ENCODE results near the gene RAMP1.

RAMP1 gene

DNA sequence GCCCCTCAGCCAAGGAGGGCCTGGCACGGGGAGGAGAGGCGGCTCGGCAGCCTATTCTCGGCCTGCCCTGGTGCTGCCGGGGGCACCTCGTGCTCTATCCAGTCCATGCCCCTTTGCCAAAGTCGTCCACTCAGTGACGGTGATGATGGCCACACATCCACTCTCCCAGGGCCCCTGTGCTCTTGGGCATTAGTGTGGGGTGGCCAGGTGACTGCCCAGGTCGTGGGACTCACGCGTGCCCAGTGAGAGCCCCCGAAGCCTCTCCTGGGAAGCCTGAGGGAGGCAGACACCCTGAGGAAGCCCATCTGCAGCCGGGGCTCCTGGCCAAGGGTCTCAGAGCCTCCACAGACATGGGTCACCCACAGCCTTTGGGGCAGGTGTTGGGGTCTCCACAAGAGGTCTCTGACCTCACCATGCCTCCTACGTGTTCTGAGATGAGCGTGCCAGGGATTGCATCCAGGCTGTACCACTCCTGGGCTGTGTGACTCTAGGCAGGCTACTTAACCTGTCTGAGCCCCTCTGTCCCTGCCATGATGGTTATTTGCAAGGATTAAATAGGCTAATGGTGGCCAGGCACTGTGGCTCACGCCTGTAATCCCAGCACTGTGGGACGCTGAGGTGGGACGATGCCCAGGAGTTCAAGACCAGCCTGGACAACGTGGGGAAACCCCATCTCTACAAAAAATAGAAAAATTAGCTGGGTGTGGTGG lies 12.9 kb downstream of the RAMP1 start:
- Histone ChIP-seq H3K4me2 (ENCODE audit: low read depth, low read length, poor library complexity, severe bottlenecking) (no peak overlapping the region), H3K4me3 (ENCODE audit: low read length, poor library complexity, severe bottlenecking) (no peak overlapping the region), H3K36me3 (ENCODE audit: insufficient read depth, low read length) (no peaks in the 10 kb centered on the region), H4K20me1 (ENCODE audit: insufficient read depth, low read length, poor library complexity, severe bottlenecking) (no peaks in the 10 kb centered on the region), H2AFZ (ENCODE audit: low read length) (no peak overlapping the region), H3K79me2 (ENCODE audit: insufficient read depth, low read length) (no peaks in the 10 kb centered on the region), H3K9me2 (replicated peaks; ENCODE audit: low read depth, low read length) (no peaks in the 10 kb centered on the region), H3F3A (ENCODE audit: low read depth) (no peaks in the 10 kb centered on the region), H3K27me3 (ENCODE audit: insufficient read depth, low read length, poor library complexity, severe bottlenecking) (no peaks in the 10 kb centered on the region), H3K9ac (ENCODE audit: low read depth, low read length, poor library complexity, severe bottlenecking) (no peak overlapping the region), H3K9me3 (ENCODE audit: insufficient read depth, low read depth, low read length) (no peaks in the 10 kb centered on the region), H3K4me1 (ENCODE audit: insufficient read depth, low read length, poor library complexity, severe bottlenecking) (peaks cover 19% of the 10 kb centered on the region)
- no peak for TF ChIP-seq EZH2phosphoT487 (IDR thresholded peaks at IDR 0.05; ENCODE audit: borderline replicate concordance)
- TF ChIP-seq, protein P1, sequence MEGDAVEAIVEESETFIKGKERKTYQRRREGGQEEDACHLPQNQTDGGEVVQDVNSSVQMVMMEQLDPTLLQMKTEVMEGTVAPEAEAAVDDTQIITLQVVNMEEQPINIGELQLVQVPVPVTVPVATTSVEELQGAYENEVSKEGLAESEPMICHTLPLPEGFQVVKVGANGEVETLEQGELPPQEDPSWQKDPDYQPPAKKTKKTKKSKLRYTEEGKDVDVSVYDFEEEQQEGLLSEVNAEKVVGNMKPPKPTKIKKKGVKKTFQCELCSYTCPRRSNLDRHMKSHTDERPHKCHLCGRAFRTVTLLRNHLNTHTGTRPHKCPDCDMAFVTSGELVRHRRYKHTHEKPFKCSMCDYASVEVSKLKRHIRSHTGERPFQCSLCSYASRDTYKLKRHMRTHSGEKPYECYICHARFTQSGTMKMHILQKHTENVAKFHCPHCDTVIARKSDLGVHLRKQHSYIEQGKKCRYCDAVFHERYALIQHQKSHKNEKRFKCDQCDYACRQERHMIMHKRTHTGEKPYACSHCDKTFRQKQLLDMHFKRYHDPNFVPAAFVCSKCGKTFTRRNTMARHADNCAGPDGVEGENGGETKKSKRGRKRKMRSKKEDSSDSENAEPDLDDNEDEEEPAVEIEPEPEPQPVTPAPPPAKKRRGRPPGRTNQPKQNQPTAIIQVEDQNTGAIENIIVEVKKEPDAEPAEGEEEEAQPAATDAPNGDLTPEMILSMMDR (conservative IDR thresholded peaks at IDR 0.05; ENCODE audit: low read length), result no peak

GRCh38 chr2:237873421-237873831 lies 14.0 kb downstream of the RAMP1 start:
- Histone ChIP-seq H3K79me2 (ENCODE audit: insufficient read depth, low read length) (no peaks in the 10 kb centered on the region), H3K9me2 (replicated peaks; ENCODE audit: low read depth, low read length) (no peaks in the 10 kb centered on the region), H3K9me3 (ENCODE audit: insufficient read depth, low read depth, low read length) (no peaks in the 10 kb centered on the region), H3K4me2 (ENCODE audit: low read depth, low read length, poor library complexity, severe bottlenecking) (no peak overlapping the region), H4K20me1 (ENCODE audit: insufficient read depth, low read length, poor library complexity, severe bottlenecking) (no peaks in the 10 kb centered on the region), H3F3A (ENCODE audit: low read depth) (no peaks in the 10 kb centered on the region), H3K4me3 (ENCODE audit: low read length, poor library complexity, severe bottlenecking) (no peak overlapping the region), H3K4me1 (ENCODE audit: insufficient read depth, low read length, poor library complexity, severe bottlenecking) (peaks cover 17% of the 10 kb centered on the region), H3K9ac (ENCODE audit: low read depth, low read length, poor library complexity, severe bottlenecking) (no peak overlapping the region), H3K36me3 (ENCODE audit: insufficient read depth, low read length) (no peaks in the 10 kb centered on the region), H3K27me3 (ENCODE audit: insufficient read depth, low read length, poor library complexity, severe bottlenecking) (no peaks in the 10 kb centered on the region), H2AFZ (ENCODE audit: low read length) (no peak overlapping the region)
- TF ChIP-seq EZH2phosphoT487 (IDR thresholded peaks at IDR 0.05; ENCODE audit: borderline replicate concordance), result no peak
- TF ChIP-seq, protein P1 (conservative IDR thresholded peaks at IDR 0.05; ENCODE audit: low read length), result no peak

DNA sequence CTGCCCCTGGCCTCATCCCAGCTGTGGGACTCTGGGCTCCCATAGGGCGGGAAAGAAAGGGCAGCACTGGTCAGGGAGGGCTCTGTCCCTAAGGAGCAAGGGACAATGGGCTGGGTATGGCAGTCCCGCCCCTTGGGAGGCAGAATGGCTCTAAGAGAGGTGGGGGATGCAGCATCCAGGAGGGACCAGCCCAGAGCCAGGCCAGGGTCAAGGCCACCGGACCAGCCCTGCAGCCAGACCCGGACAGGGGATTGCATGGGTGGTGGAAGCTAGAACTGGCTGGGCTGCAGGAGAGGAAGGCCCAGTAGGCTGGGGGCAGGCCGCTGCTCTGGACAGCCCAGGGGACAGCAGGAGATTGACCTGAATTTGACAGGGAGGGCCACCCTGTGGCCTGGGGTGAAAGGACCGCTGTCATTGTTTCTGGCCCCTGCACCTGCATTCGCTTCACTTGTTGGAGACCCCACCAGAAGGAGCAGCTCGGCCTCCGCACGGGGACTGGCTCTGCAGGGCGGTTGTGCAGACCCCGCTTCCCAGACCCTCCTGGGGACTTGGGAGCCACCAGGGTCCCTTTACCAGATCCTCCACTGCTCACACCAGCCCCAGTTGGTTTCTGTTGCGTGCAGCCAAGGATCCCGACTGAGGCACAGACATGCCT lies 14.6 kb downstream of the RAMP1 start:
- Histone ChIP-seq H3K4me2 (ENCODE audit: low read depth, low read length, poor library complexity, severe bottlenecking) (no peak overlapping the region), H3K4me3 (ENCODE audit: low read length, poor library complexity, severe bottlenecking) (no peak overlapping the region), H2AFZ (ENCODE audit: low read length) (no peak overlapping the region), H3K4me1 (ENCODE audit: insufficient read depth, low read length, poor library complexity, severe bottlenecking) (peaks cover 11% of the 10 kb centered on the region), H3K9me2 (replicated peaks; ENCODE audit: low read depth, low read length) (no peaks in the 10 kb centered on the region), H3K36me3 (ENCODE audit: insufficient read depth, low read length) (no peaks in the 10 kb centered on the region), H3K27me3 (ENCODE audit: insufficient read depth, low read length, poor library complexity, severe bottlenecking) (no peaks in the 10 kb centered on the region), H3K79me2 (ENCODE audit: insufficient read depth, low read length) (no peaks in the 10 kb centered on the region), H4K20me1 (ENCODE audit: insufficient read depth, low read length, poor library complexity, severe bottlenecking) (no peaks in the 10 kb centered on the region), H3F3A (ENCODE audit: low read depth) (no peaks in the 10 kb centered on the region), H3K9me3 (ENCODE audit: insufficient read depth, low read depth, low read length) (no peaks in the 10 kb centered on the region), H3K9ac (ENCODE audit: low read depth, low read length, poor library complexity, severe bottlenecking) (no peak overlapping the region)
- TF ChIP-seq, protein P1 (conservative IDR thresholded peaks at IDR 0.05; ENCODE audit: low read length), result no peak
- no peak for TF ChIP-seq EZH2phosphoT487 (IDR thresholded peaks at IDR 0.05; ENCODE audit: borderline replicate concordance)
